Stimulated activated effector memory CD8-positive, alpha-beta T cell treated with anti-CD3 and anti-CD28 coated beads, Interleukin-12 subunit alpha, Interleukin-12 subunit beta, amount 100 ng/mL, for 72 hours (primary cell): ENCODE data around the gene TRIM67.
"Not testable (repeated sequence)": the region's sequence is repeated elsewhere in the genome, so short reads cannot be mapped to it uniquely, and the experiment has no call there.

Experiments
- ATAC-seq: fragments of 150-1000 bp; cut with Tn5 transposase; 2 replicates; pipeline ENCODE4 v1.10.0; 2021
- DNase-seq, 2 donors: peaks; one replicate each; pipeline ENCODE4 v3.0.0; 2021 to 2022; ENCODE audit warnings: low spot score in 2 of 2
- H3K27ac Mint-ChIP-seq: one replicate; pipeline ENCODE4 v1.8.0; 2022; ENCODE audit warnings: mild to moderate bottlenecking, mixed read lengths
- H3K36me3 Mint-ChIP-seq: one replicate; pipeline ENCODE4 v1.8.0; 2022; ENCODE audit warnings: mild to moderate bottlenecking, mixed read lengths
- H3K4me1 Mint-ChIP-seq: one replicate; pipeline ENCODE4 v1.8.0; 2022; ENCODE audit warnings: mixed read lengths
- H3K4me3 Mint-ChIP-seq: one replicate; pipeline ENCODE4 v1.8.0; 2022; ENCODE audit warnings: mild to moderate bottlenecking, mixed read lengths
- H3K9me3 Mint-ChIP-seq: one replicate; pipeline ENCODE4 v1.8.0; 2022; ENCODE audit warnings: mixed read lengths

Gene TRIM67

DNA sequence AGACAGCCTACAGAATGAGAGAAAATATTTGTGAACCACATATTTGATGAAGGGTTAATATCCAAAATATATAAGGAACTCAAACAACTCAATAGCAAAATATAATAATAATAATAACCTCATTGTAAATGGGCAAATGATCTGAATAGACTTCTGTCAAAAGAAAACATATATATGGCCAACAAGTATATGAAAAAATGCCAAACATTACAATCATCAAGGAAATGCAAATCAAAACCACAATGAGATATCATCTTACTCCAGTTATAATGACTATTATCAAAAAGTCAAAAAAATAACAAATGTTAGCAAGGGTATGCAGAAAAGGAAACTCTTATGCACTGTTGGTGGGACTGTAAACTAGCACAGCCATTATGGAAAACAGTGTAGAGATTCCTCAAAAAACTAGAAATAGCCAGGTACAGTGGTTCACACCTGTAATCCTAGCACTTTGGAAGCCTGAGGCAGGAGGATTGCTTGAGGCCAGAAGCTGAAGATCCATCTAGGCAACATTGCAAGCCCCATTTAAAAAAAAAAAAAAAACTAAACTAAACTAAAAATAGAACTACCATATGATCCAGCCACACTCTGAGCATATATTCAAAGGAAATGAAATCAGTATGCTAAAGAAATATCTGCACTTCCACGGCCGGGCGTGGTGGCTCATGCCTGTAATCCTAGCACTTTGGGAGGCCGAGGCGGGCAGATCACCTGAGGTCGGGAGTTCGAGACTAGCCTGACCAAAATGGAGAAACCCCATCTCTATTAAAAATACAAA is 17.3 kb upstream of the TRIM67 start:
- Mint-ChIP-seq H3K36me3 (no peaks in the 10 kb centered on the region), H3K27ac (no peak overlapping the region), H3K4me3 (no peak overlapping the region), H3K4me1 (no peaks in the 10 kb centered on the region), H3K9me3 (no peaks in the 10 kb centered on the region)
- no peak for ATAC-seq
- DNase-seq = no peak

GRCh38 chr1:231147896-231148295 is 14.0 kb upstream of the TRIM67 start:
- Mint-ChIP-seq H3K9me3 (peaks cover 7% of the 10 kb centered on the region), H3K4me1 (no peaks in the 10 kb centered on the region), H3K36me3 (no peaks in the 10 kb centered on the region), H3K27ac (no peak overlapping the region), H3K4me3 (no peak overlapping the region)
- ATAC-seq (no peak), DNase-seq (no peak)

GRCh38 chr1:231151811-231152210 is 10.0 kb upstream of the TRIM67 start:
- H3K4me3 Mint-ChIP-seq = no peak overlapping the region
- H3K4me1 Mint-ChIP-seq = no peaks in the 10 kb centered on the region
- no peak overlapping the region for H3K27ac Mint-ChIP-seq
- H3K9me3 Mint-ChIP-seq = peaks cover 7% of the 10 kb centered on the region
- H3K36me3 Mint-ChIP-seq = no peaks in the 10 kb centered on the region
- ATAC-seq (no peak), DNase-seq (no peak)

DNA sequence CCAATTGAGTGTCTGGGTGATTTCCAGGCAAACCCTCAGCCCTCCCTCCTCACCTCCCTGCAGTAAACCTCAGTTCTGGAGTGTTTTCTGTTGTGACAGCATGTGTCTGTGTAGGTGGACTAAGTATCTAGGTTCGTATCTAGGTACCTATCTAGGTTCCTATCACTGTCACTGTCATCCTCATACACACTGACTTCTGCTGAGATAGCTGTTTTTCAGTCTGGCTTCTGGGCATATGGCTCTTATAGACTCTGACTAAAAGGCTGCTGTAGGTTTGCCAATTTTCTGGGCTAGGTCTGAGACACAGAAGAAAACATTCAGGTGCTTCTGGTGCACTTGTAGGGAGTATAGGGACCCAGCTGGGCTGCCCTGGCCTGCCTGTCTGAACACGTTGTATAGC is 8.1 kb upstream of the TRIM67 start:
- Mint-ChIP-seq H3K4me1 (no peaks in the 10 kb centered on the region), H3K36me3 (no peaks in the 10 kb centered on the region), H3K4me3 (no peak overlapping the region), H3K9me3 (peaks cover 7% of the 10 kb centered on the region), H3K27ac (no peak overlapping the region)
- DNase-seq (no peak), ATAC-seq (no peak)

DNA sequence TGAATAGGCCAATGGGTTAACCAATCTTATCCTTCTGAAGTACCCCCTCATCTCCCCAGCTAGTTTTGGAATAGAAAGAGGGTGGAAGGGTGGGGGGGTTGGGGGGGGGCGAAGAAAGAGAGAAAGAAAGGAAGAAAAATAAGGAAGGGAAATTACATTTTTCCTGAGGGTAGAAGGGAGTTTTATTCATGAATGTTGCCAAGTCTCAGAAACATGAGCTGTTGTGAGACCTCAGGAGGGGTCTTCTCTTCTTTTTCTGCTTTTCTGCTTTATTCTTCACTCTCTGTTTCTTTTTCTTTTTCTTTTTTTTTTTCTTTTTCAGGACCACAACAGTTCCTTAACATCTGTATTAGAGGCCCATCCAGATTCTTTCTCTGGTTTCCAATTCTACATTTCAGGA is 6.0 kb upstream of the TRIM67 start:
- ATAC-seq (no peak), DNase-seq (no peak)
- no peak overlapping the region for H3K4me3 Mint-ChIP-seq
- peaks cover 7% of the 10 kb centered on the region for H3K9me3 Mint-ChIP-seq
- H3K27ac Mint-ChIP-seq = no peak overlapping the region
- H3K4me1 Mint-ChIP-seq = no peaks in the 10 kb centered on the region
- H3K36me3 Mint-ChIP-seq = no peaks in the 10 kb centered on the region

DNA sequence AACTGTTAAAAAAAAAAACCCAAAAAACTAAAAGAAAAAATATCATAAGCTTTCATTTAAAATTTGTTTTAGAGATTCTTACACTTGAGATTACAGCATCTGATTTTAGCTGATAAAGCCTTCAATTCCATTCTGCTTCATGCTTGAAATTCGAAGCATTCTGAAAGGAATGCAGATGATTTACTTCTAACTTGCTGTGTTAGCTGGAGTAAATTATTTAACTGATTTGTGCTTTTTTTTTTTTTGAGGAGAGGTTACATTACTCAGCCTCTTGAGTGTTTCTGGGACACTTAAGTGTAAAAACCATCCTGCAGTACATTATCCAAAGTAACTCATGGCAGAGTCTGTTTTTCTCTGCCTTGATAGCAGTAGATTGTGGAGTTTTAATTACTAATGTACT is 4.5 kb upstream of the TRIM67 start:
- no peak for ATAC-seq
- DNase-seq = no peak
- Mint-ChIP-seq H3K27ac (no peak overlapping the region), H3K4me1 (no peaks in the 10 kb centered on the region), H3K4me3 (no peak overlapping the region), H3K36me3 (no peaks in the 10 kb centered on the region), H3K9me3 (peaks cover 3% of the 10 kb centered on the region)

GRCh38 chr1:231158141-231158540 is 3.7 kb upstream of the TRIM67 start:
- H3K9me3 Mint-ChIP-seq, DNase-seq, H3K4me3 Mint-ChIP-seq, ATAC-seq, H3K27ac Mint-ChIP-seq, H3K36me3 Mint-ChIP-seq, H3K4me1 Mint-ChIP-seq: not testable (repeated sequence)

DNA sequence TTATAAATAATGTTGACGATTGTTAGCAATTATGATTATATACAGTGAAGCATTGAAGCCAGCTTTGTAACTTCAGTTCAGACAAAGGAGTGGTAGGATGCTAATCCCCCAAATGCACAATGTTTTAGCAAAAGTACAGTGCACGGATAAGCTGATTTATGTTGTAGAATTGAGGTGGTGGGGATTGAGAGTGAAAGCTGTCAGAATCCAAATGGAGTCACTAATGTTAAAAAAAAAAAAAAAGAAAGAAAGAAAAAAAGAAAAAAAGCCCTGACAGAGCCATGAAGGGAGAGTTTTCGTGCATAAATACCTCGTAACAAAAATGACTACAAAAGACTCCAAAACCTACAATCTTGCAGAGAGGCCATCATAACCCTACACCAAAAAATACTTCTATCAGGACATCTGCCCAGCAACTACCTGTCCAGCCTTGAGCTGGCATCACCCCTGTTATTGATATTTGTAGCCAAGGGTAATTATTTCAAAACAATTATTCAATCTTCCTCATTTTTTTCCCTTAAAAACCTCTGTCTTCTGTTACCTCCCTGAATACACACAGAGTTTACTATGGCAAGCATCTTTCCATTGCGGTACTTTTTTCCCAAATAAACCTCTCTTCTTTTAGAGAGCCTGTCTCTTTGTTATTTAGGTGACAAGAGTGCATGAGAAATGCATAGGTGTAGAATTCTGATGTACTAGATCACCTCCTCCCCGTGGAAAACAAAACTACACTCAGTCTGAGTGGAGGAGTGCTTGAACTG is 2.5 kb upstream of the TRIM67 start:
- Mint-ChIP-seq H3K4me1 (no peaks in the 10 kb centered on the region), H3K36me3 (no peaks in the 10 kb centered on the region), H3K27ac (no peak overlapping the region), H3K4me3 (no peak overlapping the region), H3K9me3 (no peaks in the 10 kb centered on the region)
- DNase-seq (no peak), ATAC-seq (no peak)

DNA sequence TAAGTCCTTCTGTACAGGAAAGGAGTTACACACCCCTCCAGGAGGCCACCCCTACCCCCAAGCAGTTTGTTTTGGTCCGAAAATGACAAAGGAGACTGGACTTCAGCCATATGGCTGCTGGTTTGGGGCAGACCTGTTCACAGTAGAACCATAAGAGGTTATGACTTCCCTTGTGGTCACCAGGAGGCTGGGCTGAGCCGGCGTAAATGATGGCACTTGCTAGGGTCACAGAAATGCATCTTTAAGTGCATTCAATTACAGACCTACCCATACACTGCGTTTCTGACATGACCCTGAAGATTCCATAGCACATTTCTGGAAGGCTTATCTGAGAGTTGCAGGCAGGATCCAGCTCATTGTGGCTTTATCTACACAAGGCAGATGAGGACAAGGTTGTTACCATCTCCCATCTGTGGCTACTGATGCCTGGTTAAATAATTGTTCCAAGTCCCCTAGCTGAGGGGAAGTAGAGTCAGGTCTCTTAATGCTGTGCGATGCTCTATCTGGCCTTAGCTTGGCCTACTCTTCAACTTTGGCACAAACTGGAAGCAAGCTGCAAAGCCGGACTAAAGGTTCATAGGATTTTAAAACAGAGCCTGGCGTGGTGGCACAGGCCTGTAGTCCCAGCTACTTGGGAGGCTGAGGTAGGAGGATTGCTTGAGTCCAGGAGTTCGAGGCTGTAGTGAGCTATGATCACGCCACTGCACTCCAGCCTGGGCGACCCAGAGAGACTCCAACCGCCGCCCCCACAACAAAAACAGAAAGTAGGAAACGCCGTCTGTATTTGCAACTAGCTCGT is 1.7 kb upstream of the TRIM67 start:
- H3K4me3 Mint-ChIP-seq = no peak overlapping the region
- no peak for ATAC-seq
- H3K4me1 Mint-ChIP-seq = no peaks in the 10 kb centered on the region
- DNase-seq = no peak
- no peaks in the 10 kb centered on the region for H3K36me3 Mint-ChIP-seq
- no peaks in the 10 kb centered on the region for H3K9me3 Mint-ChIP-seq
- no peak overlapping the region for H3K27ac Mint-ChIP-seq

- peak overlapping the region; percentile 26 for H3K4me3 Mint-ChIP-seq
- no peaks in the 10 kb centered on the region for H3K4me1 Mint-ChIP-seq
- DNase-seq (no peak), ATAC-seq (no peak)
- H3K36me3 Mint-ChIP-seq = no peaks in the 10 kb centered on the region
- no peak overlapping the region for H3K27ac Mint-ChIP-seq
- no peaks in the 10 kb centered on the region for H3K9me3 Mint-ChIP-seq
These were observed 777 bp upstream of the TRIM67 start for GRCh38 chr1:231160895-231161666.

DNA sequence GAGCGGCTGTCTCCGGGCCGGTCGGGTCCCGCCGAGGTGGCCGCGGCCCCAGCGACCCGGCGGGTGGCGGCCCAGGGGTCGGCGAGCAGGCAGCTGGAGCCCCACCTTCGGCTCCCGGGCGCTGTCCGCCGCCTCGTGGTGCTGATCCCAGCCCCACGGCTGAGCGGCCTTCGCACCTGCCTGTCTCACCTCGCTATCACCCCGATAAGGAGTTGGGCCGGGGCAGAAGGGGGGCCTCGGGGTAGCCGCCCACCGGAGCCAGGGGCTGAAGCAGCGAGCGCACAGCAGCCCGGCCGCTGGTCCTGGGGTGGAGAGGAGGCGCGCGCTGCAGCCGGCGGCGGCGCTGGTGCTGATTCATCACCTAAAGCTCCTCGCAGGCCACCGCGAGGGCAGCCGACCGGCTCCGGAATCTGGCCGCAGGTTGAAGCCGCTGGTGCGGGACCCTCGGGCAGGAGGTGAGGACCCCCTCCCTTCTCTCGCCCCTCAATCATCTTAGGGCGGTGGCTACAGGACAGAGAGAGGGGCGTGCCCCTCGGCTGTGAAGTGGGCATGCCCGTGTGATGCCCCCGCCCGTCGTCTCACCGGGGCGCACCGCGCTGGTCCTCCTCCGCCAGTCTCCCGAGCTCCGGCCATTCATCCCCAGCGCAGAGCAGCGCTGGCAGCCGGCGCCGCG is 575 bp downstream of the TRIM67 start:
- H3K4me1 Mint-ChIP-seq = no peaks in the 10 kb centered on the region
- DNase-seq = peak in 1 of 2 donors; percentile 62
- H3K36me3 Mint-ChIP-seq = no peaks in the 10 kb centered on the region
- H3K9me3 Mint-ChIP-seq = no peaks in the 10 kb centered on the region
- ATAC-seq = peak; percentile 52
- no peak overlapping the region for H3K27ac Mint-ChIP-seq
- H3K4me3 Mint-ChIP-seq = peak overlapping the region; percentile 28

- no peak overlapping the region for H3K27ac Mint-ChIP-seq
- ATAC-seq = peak; percentile 11
- H3K36me3 Mint-ChIP-seq = no peaks in the 10 kb centered on the region
- H3K4me3 Mint-ChIP-seq = peak overlapping the region; percentile 28
- H3K4me1 Mint-ChIP-seq = no peaks in the 10 kb centered on the region
- no peak for DNase-seq
- H3K9me3 Mint-ChIP-seq = no peaks in the 10 kb centered on the region
These were observed 1.3 kb downstream of the TRIM67 start for GRCh38 chr1:231162970-231163829.

DNA sequence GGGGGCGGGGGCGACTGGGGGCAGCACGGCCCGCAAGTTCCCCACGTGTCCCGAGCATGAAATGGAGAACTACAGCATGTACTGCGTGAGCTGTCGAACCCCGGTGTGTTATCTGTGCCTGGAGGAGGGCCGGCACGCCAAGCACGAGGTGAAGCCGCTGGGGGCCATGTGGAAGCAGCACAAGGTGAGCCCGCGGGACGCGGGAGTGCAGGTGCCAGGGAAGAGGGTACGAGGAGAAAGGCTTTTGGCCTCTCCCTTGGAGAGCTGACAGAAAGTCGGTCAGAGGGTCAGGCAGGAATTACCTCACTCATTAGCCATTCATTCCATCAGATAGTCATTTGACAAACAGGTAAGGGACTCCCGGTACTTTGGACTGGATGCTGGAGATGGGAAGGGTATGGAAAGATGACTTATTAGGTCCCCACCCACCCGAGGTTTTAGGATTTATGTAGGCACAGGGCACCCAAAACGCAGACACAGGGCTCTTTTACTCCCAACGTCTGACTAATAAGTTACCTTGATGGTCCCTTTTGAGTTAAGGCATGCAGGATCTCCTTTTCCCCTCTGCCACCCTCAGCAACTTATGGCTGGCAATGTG is 2.1 kb downstream of the TRIM67 start:
- Mint-ChIP-seq H3K4me3 (no peak overlapping the region), H3K4me1 (no peaks in the 10 kb centered on the region), H3K27ac (no peak overlapping the region), H3K36me3 (no peaks in the 10 kb centered on the region), H3K9me3 (no peaks in the 10 kb centered on the region)
- ATAC-seq (no peak), DNase-seq (no peak)
